Measurements from ENCODE around the gene RAD51.

The RAD51 gene

GRCh38 chr15:40751745-40752144, 56.8 kb downstream of the RAD51 start:
- H3K9me3 ChIP-seq (ENCODE audit: insufficient read depth, low read length): no peaks in the 10 kb centered on the region
- no peak for DNase-seq (ENCODE audit: low read depth, low spot score)
- TF ChIP-seq YY1 (IDR thresholded peaks at IDR 0.05; ENCODE audit: insufficient read depth, insufficient read length) (no peak), SUZ12 (IDR thresholded peaks at IDR 0.05; ENCODE audit: extremely low read depth, insufficient read depth, insufficient read length) (no peak), ZNF274 (IDR thresholded peaks at IDR 0.05; ENCODE audit: low read depth, low read length) (no peak)
- no peaks in the 10 kb centered on the region for H3K27me3 ChIP-seq (ENCODE audit: insufficient read depth, insufficient read length)
- H3K4me3 ChIP-seq (ENCODE audit: insufficient read length, low read depth): no peak overlapping the region
- H3K4me1 ChIP-seq (ENCODE audit: insufficient read depth, insufficient read length): peaks cover 2% of the 10 kb centered on the region
- H3K9ac ChIP-seq (ENCODE audit: insufficient read length, low read depth): no peak overlapping the region
- H3K36me3 ChIP-seq (ENCODE audit: insufficient read depth, insufficient read length, low read length): peaks cover 26% of the 10 kb centered on the region

GRCh38 chr15:40754574-40754882, 59.6 kb downstream of the RAD51 start:
- no peaks in the 10 kb centered on the region for H3K9me3 ChIP-seq (ENCODE audit: insufficient read depth, low read length)
- H3K27me3 ChIP-seq (ENCODE audit: insufficient read depth, insufficient read length): no peaks in the 10 kb centered on the region
- H3K9ac ChIP-seq (ENCODE audit: insufficient read length, low read depth): peak overlapping the region; percentile 89
- peak overlapping the region; percentile 77 for H3K4me3 ChIP-seq (ENCODE audit: insufficient read length, low read depth)
- peaks cover 24% of the 10 kb centered on the region for H3K36me3 ChIP-seq (ENCODE audit: insufficient read depth, insufficient read length, low read length)
- H3K4me1 ChIP-seq (ENCODE audit: insufficient read depth, insufficient read length): no peaks in the 10 kb centered on the region
- no peak for TF ChIP-seq YY1 (IDR thresholded peaks at IDR 0.05; ENCODE audit: insufficient read depth, insufficient read length)
- TF ChIP-seq ZNF274 (IDR thresholded peaks at IDR 0.05; ENCODE audit: low read depth, low read length): no peak
- no peak for TF ChIP-seq SUZ12 (IDR thresholded peaks at IDR 0.05; ENCODE audit: extremely low read depth, insufficient read depth, insufficient read length)
- DNase-seq (ENCODE audit: low read depth, low spot score): no peak

GRCh38 chr15:40754883-40755811, 60.2 kb downstream of the RAD51 start, which contains the start of gene RMDN3:
RMDN3 (minus strand) TSS chr15:40755254; CDS start chr15:40754783, 471 bp downstream.
- peak; percentile 84 for DNase-seq (ENCODE audit: low read depth, low spot score)
- H3K9ac ChIP-seq (ENCODE audit: insufficient read length, low read depth): peak within 1 kb of the TSS; percentile 95
- H3K36me3 ChIP-seq (ENCODE audit: insufficient read depth, insufficient read length, low read length): peaks cover 20% of the 10 kb centered on the region
- no peaks in the 10 kb centered on the region for H3K27me3 ChIP-seq (ENCODE audit: insufficient read depth, insufficient read length)
- H3K4me3 ChIP-seq (ENCODE audit: insufficient read length, low read depth): peak within 1 kb of the TSS; percentile 77
- no peaks in the 10 kb centered on the region for H3K4me1 ChIP-seq (ENCODE audit: insufficient read depth, insufficient read length)
- TF ChIP-seq YY1 (IDR thresholded peaks at IDR 0.05; ENCODE audit: insufficient read depth, insufficient read length) (peak; percentile 7), SUZ12 (IDR thresholded peaks at IDR 0.05; ENCODE audit: extremely low read depth, insufficient read depth, insufficient read length) (no peak)
- H3K9me3 ChIP-seq (ENCODE audit: insufficient read depth, low read length): no peaks in the 10 kb centered on the region

- H3K9me3 ChIP-seq (ENCODE audit: insufficient read depth, low read length): no peaks in the 10 kb centered on the region
- DNase-seq (ENCODE audit: low read depth, low spot score): no peak
- no peak overlapping the region for H3K4me3 ChIP-seq (ENCODE audit: insufficient read length, low read depth)
- no peaks in the 10 kb centered on the region for H3K4me1 ChIP-seq (ENCODE audit: insufficient read depth, insufficient read length)
- H3K27me3 ChIP-seq (ENCODE audit: insufficient read depth, insufficient read length): no peaks in the 10 kb centered on the region
- H3K36me3 ChIP-seq (ENCODE audit: insufficient read depth, insufficient read length, low read length): peaks cover 15% of the 10 kb centered on the region
- no peak for TF ChIP-seq SUZ12 (IDR thresholded peaks at IDR 0.05; ENCODE audit: extremely low read depth, insufficient read depth, insufficient read length)
- no peak for TF ChIP-seq ZNF274 (IDR thresholded peaks at IDR 0.05; ENCODE audit: low read depth, low read length)
- TF ChIP-seq YY1 (IDR thresholded peaks at IDR 0.05; ENCODE audit: insufficient read depth, insufficient read length): no peak
- peak overlapping the region; percentile 95 for H3K9ac ChIP-seq (ENCODE audit: insufficient read length, low read depth)
Observed at GRCh38 chr15:40755812-40756208, 60.8 kb downstream of the RAD51 start.

- Histone ChIP-seq H3K36me3 (ENCODE audit: insufficient read depth, insufficient read length, low read length) (peaks cover 4% of the 10 kb centered on the region), H3K4me3 (ENCODE audit: insufficient read length, low read depth) (no peak overlapping the region), H3K4me1 (ENCODE audit: insufficient read depth, insufficient read length) (no peaks in the 10 kb centered on the region), H3K27me3 (ENCODE audit: insufficient read depth, insufficient read length) (no peaks in the 10 kb centered on the region), H3K9ac (ENCODE audit: insufficient read length, low read depth) (no peak overlapping the region), H3K9me3 (ENCODE audit: insufficient read depth, low read length) (no peaks in the 10 kb centered on the region)
- DNase-seq (ENCODE audit: low read depth, low spot score): no peak
- TF ChIP-seq SUZ12 (IDR thresholded peaks at IDR 0.05; ENCODE audit: extremely low read depth, insufficient read depth, insufficient read length): no peak
- TF ChIP-seq YY1 (IDR thresholded peaks at IDR 0.05; ENCODE audit: insufficient read depth, insufficient read length): no peak
- TF ChIP-seq ZNF274 (IDR thresholded peaks at IDR 0.05; ENCODE audit: low read depth, low read length): no peak
Observed at GRCh38 chr15:40756938-40757337, 62.0 kb downstream of the RAD51 start.

GRCh38 chr15:40759961-40760360, 65.0 kb downstream of the RAD51 start:
- H3K36me3 ChIP-seq (ENCODE audit: insufficient read depth, insufficient read length, low read length): no peaks in the 10 kb centered on the region
- H3K9me3 ChIP-seq (ENCODE audit: insufficient read depth, low read length): no peaks in the 10 kb centered on the region
- no peaks in the 10 kb centered on the region for H3K27me3 ChIP-seq (ENCODE audit: insufficient read depth, insufficient read length)
- H3K4me3 ChIP-seq (ENCODE audit: insufficient read length, low read depth): no peak overlapping the region
- H3K9ac ChIP-seq (ENCODE audit: insufficient read length, low read depth): no peak overlapping the region
- no peak for TF ChIP-seq SUZ12 (IDR thresholded peaks at IDR 0.05; ENCODE audit: extremely low read depth, insufficient read depth, insufficient read length)
- TF ChIP-seq ZNF274 (IDR thresholded peaks at IDR 0.05; ENCODE audit: low read depth, low read length): no peak
- TF ChIP-seq YY1 (IDR thresholded peaks at IDR 0.05; ENCODE audit: insufficient read depth, insufficient read length): no peak
- no peaks in the 10 kb centered on the region for H3K4me1 ChIP-seq (ENCODE audit: insufficient read depth, insufficient read length)
- DNase-seq (ENCODE audit: low read depth, low spot score): no peak

- H3K36me3 ChIP-seq (ENCODE audit: insufficient read depth, insufficient read length, low read length): peaks cover 11% of the 10 kb centered on the region
- no peaks in the 10 kb centered on the region for H3K9me3 ChIP-seq (ENCODE audit: insufficient read depth, low read length)
- TF ChIP-seq YY1 (IDR thresholded peaks at IDR 0.05; ENCODE audit: insufficient read depth, insufficient read length): no peak
- no peak for TF ChIP-seq ZNF274 (IDR thresholded peaks at IDR 0.05; ENCODE audit: low read depth, low read length)
- TF ChIP-seq SUZ12 (IDR thresholded peaks at IDR 0.05; ENCODE audit: extremely low read depth, insufficient read depth, insufficient read length): no peak
- H3K9ac ChIP-seq (ENCODE audit: insufficient read length, low read depth): peak overlapping the region; percentile 87
- no peaks in the 10 kb centered on the region for H3K27me3 ChIP-seq (ENCODE audit: insufficient read depth, insufficient read length)
- no peak for DNase-seq (ENCODE audit: low read depth, low spot score)
- peak overlapping the region; percentile 65 for H3K4me3 ChIP-seq (ENCODE audit: insufficient read length, low read depth)
- peaks cover 17% of the 10 kb centered on the region for H3K4me1 ChIP-seq (ENCODE audit: insufficient read depth, insufficient read length)
Observed at GRCh38 chr15:40762919-40763800, 68.2 kb downstream of the RAD51 start.
